SU-DHL-6 (cell line): ENCODE measurements around the gene POLRMT.

ENCODE experiments used
- EZH2phosphoT487 ChIP-seq: fragments of 200-600 bp; sonication (generic), shearing (Covaris generic); conservative IDR thresholded peaks from 2 replicates; pipeline ENCODE4 v1.6.1; 2018; ENCODE audit warnings: mild to moderate bottlenecking, antibody characterized with exemption, low read length, moderate library complexity, mixed read lengths
- TF ChIP-seq, protein P1 (sequence below): fragments of 200-600 bp; sonication (generic); IDR thresholded peaks from one replicate; pipeline ENCODE4 v1.5.1; 2017; ENCODE audit warnings: antibody characterized with exemption, mild to moderate bottlenecking, low read length, moderate library complexity; ENCODE audit not compliant: insufficient read depth, poor library complexity, severe bottlenecking

DNA sequence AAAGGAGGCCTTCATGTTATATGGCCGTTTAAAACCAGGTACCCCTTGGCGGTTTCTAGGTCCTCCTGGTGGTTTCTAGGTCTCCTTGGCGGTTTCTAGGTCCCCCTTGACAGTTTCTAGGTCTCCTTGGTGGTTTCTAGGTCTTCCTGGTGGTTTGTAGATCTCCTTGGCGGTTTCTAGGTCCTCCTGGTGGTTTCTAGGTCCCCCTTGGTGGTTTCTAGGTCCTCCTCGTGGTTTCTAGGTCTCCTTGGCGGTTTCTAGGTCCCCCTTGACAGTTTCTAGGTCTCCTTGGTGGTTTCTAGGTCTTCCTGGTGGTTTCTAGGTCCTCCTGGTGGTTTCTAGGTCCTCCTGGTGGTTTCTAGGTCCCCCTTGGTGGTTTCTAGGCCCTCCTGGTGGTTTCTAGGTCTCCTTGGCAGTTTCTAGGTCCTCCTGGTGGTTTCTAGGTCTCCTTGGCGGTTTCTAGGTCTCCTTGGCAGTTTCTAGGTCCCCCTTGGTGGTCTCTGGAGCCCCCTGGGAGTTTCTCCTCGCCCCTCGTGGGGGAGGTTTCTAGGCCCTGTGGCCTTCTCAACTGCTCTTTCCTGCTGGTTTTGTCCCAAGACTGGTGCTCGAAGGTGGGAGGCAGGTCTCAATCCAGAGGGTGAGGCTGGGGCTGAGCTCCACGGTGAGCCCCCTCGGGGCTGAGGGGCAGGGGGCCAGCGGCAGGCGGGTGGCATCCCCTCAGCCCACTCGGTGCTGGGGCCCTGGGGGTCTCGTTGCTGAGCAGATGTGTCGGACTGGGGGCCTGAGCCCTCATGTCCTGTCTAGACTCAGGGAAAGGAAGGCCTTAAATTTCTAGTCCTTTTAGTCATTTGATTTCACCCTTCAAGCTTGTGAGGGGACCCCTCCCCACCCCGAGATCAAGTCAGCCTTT is 35.7 kb downstream of the POLRMT start:
- TF ChIP-seq, protein P1, sequence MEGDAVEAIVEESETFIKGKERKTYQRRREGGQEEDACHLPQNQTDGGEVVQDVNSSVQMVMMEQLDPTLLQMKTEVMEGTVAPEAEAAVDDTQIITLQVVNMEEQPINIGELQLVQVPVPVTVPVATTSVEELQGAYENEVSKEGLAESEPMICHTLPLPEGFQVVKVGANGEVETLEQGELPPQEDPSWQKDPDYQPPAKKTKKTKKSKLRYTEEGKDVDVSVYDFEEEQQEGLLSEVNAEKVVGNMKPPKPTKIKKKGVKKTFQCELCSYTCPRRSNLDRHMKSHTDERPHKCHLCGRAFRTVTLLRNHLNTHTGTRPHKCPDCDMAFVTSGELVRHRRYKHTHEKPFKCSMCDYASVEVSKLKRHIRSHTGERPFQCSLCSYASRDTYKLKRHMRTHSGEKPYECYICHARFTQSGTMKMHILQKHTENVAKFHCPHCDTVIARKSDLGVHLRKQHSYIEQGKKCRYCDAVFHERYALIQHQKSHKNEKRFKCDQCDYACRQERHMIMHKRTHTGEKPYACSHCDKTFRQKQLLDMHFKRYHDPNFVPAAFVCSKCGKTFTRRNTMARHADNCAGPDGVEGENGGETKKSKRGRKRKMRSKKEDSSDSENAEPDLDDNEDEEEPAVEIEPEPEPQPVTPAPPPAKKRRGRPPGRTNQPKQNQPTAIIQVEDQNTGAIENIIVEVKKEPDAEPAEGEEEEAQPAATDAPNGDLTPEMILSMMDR, result no peak
- no peak for TF ChIP-seq EZH2phosphoT487
